H1 (cell line): ENCODE data around the gene NR3C2. TPM values are rescaled to one million over a fixed set of nuclear protein-coding genes. Genes with fewer than 3 reads are reported as not detected.

Experiments used
- CTCF ChIA-PET: fragments of 300-600 bp; sonication (Branson Sonifier 250); formaldehyde crosslinking; loops from one replicate; lab custom pipeline; 2021; ENCODE audit not compliant: partially characterized antibody; lab: Charles Lee
- POLR2A ChIA-PET: fragments of 300-600 bp; sonication (Branson Sonifier 250); formaldehyde crosslinking; loops from one replicate; lab custom pipeline; 2021; ENCODE audit warnings: inconsistent platforms; ENCODE audit not compliant: partially characterized antibody; lab: Charles Lee
- DNase-seq, 2 experiments: peaks; one replicate each; pipeline versions ENCODE4 v3.0.0 to v3.0.0-alpha.2; 2010 to 2022; ENCODE audit warnings: low spot score in 2 of 2, low read depth in 1 of 2, mixed read lengths in 1 of 2
- FAIRE-seq: peaks from 2 replicates; lab custom pipeline; 2011; peaks lifted over from hg19 to GRCh38; lab: Jason Lieb, UNC
- H2AFZ ChIP-seq: 2 replicates; pipeline ENCODE4 v1.8.1; 2012; ENCODE audit warnings: low read length, inconsistent platforms
- H2AK5ac ChIP-seq: 2 replicates; pipeline ENCODE4 v1.6.1; 2013; ENCODE audit warnings: low read depth, low read length
- H2BK120ac ChIP-seq: replicated peaks from 2 replicates; pipeline ENCODE3; 2013; ENCODE audit warnings: low read depth, low read length, inconsistent platforms
- H2BK12ac ChIP-seq: 2 replicates; pipeline ENCODE4 v1.6.1; 2013; ENCODE audit warnings: low read depth, low read length
- H2BK15ac ChIP-seq: 2 replicates; pipeline ENCODE4 v1.6.1; 2013; ENCODE audit warnings: low read length
- H2BK20ac ChIP-seq: 2 replicates; pipeline ENCODE4 v1.6.1; 2013; ENCODE audit warnings: low read length
- H2BK5ac ChIP-seq: 2 replicates; pipeline ENCODE4 v1.6.1; 2013; ENCODE audit warnings: low read depth, low read length
- H3K14ac ChIP-seq: 2 replicates; pipeline ENCODE4 v1.6.1; 2013; ENCODE audit warnings: inconsistent platforms; ENCODE audit not compliant: insufficient read length
- H3K18ac ChIP-seq: 2 replicates; pipeline ENCODE4 v1.6.1; 2013; ENCODE audit warnings: low read length; ENCODE audit errors: extremely low read depth
- H3K23ac ChIP-seq: 2 replicates; pipeline ENCODE4 v1.6.1; 2013; ENCODE audit warnings: inconsistent platforms; ENCODE audit not compliant: insufficient read length
- H3K23me2 ChIP-seq: 2 replicates; pipeline ENCODE4 v1.6.1; 2013; ENCODE audit warnings: low read depth, low read length
- H3K27ac ChIP-seq: 2 replicates; pipeline ENCODE4 v1.6.1; 2011; ENCODE audit warnings: low read depth, low read length, inconsistent platforms
- H3K27me3 ChIP-seq, 4 experiments: replicated peaks in 1 of 4; 1 replicate in 1 of 4; 2 replicates in 3 of 4; pipeline versions ENCODE4 v1.6.1 to v1.8.1; 2011 to 2013; ENCODE audit warnings: low read length in 3 of 4, mild to moderate bottlenecking in 3 of 4, inconsistent platforms in 2 of 4, mixed read lengths in 2 of 4, moderate library complexity in 1 of 4; ENCODE audit not compliant: control insufficient read depth in 3 of 4, insufficient read depth in 3 of 4; ENCODE audit errors: extremely low read depth in 1 of 4
- H3K36me3 ChIP-seq, 4 experiments: 2 replicates each; pipeline versions ENCODE4 v1.6.1 to v1.8.1; 2011 to 2013; ENCODE audit warnings: mild to moderate bottlenecking in 4 of 4, low read length in 3 of 4, moderate library complexity in 2 of 4, control low read depth in 1 of 4, inconsistent platforms in 1 of 4; ENCODE audit not compliant: insufficient read depth in 4 of 4, control insufficient read depth in 2 of 4
- H3K4ac ChIP-seq: replicated peaks from 2 replicates; pipeline ENCODE3; 2013; ENCODE audit warnings: low read length, low read depth, mixed read lengths, inconsistent platforms; ENCODE audit not compliant: insufficient read length
- H3K4me1 ChIP-seq, 4 experiments: replicated peaks in 1 of 4; 1 replicate in 1 of 4; 2 replicates in 3 of 4; pipeline versions ENCODE4 v1.6.1 to v1.8.1; 2011 to 2013; ENCODE audit warnings: low read length in 3 of 4, inconsistent platforms in 2 of 4, mixed read lengths in 1 of 4; ENCODE audit not compliant: insufficient read depth in 4 of 4, control insufficient read depth in 3 of 4
- H3K4me2 ChIP-seq, 2 experiments: 2 replicates each; pipeline versions ENCODE4 v1.6.1 to v1.8.1; 2011 to 2013; ENCODE audit warnings: low read depth in 2 of 2, low read length in 2 of 2, control low read depth in 1 of 2, inconsistent platforms in 1 of 2, mild to moderate bottlenecking in 1 of 2; ENCODE audit not compliant: insufficient read depth in 1 of 2
- H3K4me3 ChIP-seq, 4 experiments: fragments of 200-600, 300-600 bp in 1 of 4; sonication (generic), shearing (Covaris generic), sonication (Bioruptor Twin) in 1 of 4; 2 replicates each; pipeline versions ENCODE4 v1.5.1 to v1.8.1; 2011 to 2016; ENCODE audit warnings: low read length in 4 of 4, low read depth in 3 of 4, control low read depth in 2 of 4, inconsistent platforms in 2 of 4, mild to moderate bottlenecking in 2 of 4, mixed read lengths in 1 of 4, moderate library complexity in 1 of 4; ENCODE audit not compliant: insufficient read depth in 2 of 4; ENCODE audit errors: extremely low read depth in 1 of 4
- H3K56ac ChIP-seq: replicated peaks from 2 replicates; pipeline ENCODE3; 2013; ENCODE audit warnings: low read depth, mild to moderate bottlenecking, mixed read lengths, low read length, inconsistent platforms; ENCODE audit not compliant: insufficient read length
- H3K79me1 ChIP-seq: 2 replicates; pipeline ENCODE4 v1.6.1; 2013; ENCODE audit warnings: low read depth, low read length, control low read depth
- H3K79me2 ChIP-seq, 2 experiments: 2 replicates each; pipeline versions ENCODE4 v1.6.1 to v1.8.1; 2012 to 2013; ENCODE audit warnings: low read length in 2 of 2, mild to moderate bottlenecking in 2 of 2, inconsistent platforms in 1 of 2; ENCODE audit not compliant: insufficient read depth in 2 of 2, control insufficient read depth in 1 of 2
- H3K9ac ChIP-seq, 4 experiments: replicated peaks in 1 of 4; 1 replicate in 1 of 4; 2 replicates in 3 of 4; pipeline versions ENCODE4 v1.6.1 to v1.8.1; 2011 to 2013; ENCODE audit warnings: low read depth in 3 of 4, low read length in 3 of 4, control low read depth in 2 of 4, mild to moderate bottlenecking in 2 of 4, moderate library complexity in 2 of 4, inconsistent platforms in 1 of 4; ENCODE audit errors: extremely low read depth in 1 of 4
- H3K9me3 ChIP-seq, 2 experiments: 2 replicates each; pipeline versions ENCODE4 v1.6.1 to v1.8.1; 2012 to 2013; ENCODE audit warnings: mild to moderate bottlenecking in 2 of 2, moderate library complexity in 2 of 2, control low read depth in 1 of 2, inconsistent platforms in 1 of 2, low read depth in 1 of 2, low read length in 1 of 2, mixed read lengths in 1 of 2; ENCODE audit not compliant: insufficient read depth in 2 of 2
- H4K20me1 ChIP-seq, 2 experiments: replicated peaks in 1 of 2; 2 replicates each; pipeline versions ENCODE3 to v1.8.1; 2011 to 2013; ENCODE audit warnings: inconsistent platforms in 2 of 2, low read length in 2 of 2, mild to moderate bottlenecking in 1 of 2; ENCODE audit not compliant: insufficient read depth in 2 of 2, control insufficient read depth in 1 of 2
- H4K5ac ChIP-seq: 2 replicates; pipeline ENCODE4 v1.6.1; 2013; ENCODE audit warnings: low read length, low read depth, mixed read lengths, inconsistent platforms; ENCODE audit not compliant: insufficient read length
- H4K8ac ChIP-seq: 2 replicates; pipeline ENCODE4 v1.8.0; 2013; ENCODE audit warnings: mild to moderate bottlenecking, moderate library complexity, low read length, inconsistent platforms; ENCODE audit not compliant: insufficient read depth; ENCODE audit errors: extremely low read depth
- H4K91ac ChIP-seq: replicated peaks from 2 replicates; pipeline ENCODE3; 2013; ENCODE audit warnings: low read length, mixed read lengths, inconsistent platforms; ENCODE audit not compliant: insufficient read length
- BACH1 ChIP-seq: IDR thresholded peaks from 2 replicates; pipeline ENCODE4 v1.6.1; 2012; ENCODE audit warnings: low read length, improper control_type of control experiment
- E2F6 ChIP-seq: IDR thresholded peaks from 2 replicates; pipeline ENCODE4 v1.6.1; 2012; ENCODE audit warnings: inconsistent platforms
- EZH2 ChIP-seq: fragments of 200-600 bp; sonication (generic); IDR thresholded peaks from 2 replicates; pipeline ENCODE4 v1.7.1; 2012; ENCODE audit warnings: low read depth, mild to moderate bottlenecking, moderate library complexity, low read length, inconsistent platforms; ENCODE audit not compliant: severe bottlenecking
- GTF2F1 ChIP-seq: IDR thresholded peaks from 2 replicates; pipeline ENCODE4 v1.6.1; 2012; ENCODE audit warnings: low read depth, low read length, improper control_type of control experiment, borderline replicate concordance
- HDAC2 ChIP-seq, 2 experiments: fragments of 300-600 bp in 1 of 2; sonication (generic) in 1 of 2; IDR thresholded peaks; 2 replicates each; pipeline ENCODE4 v1.6.1; 2011 to 2012; ENCODE audit warnings: low read depth in 2 of 2, low read length in 2 of 2, mild to moderate bottlenecking in 2 of 2, moderate library complexity in 2 of 2, borderline replicate concordance in 1 of 2, inconsistent platforms in 1 of 2
- JUND ChIP-seq: IDR thresholded peaks from 2 replicates; pipeline ENCODE4 v1.6.1; 2011; ENCODE audit warnings: mild to moderate bottlenecking, improper control_type of control experiment, low read length
- PHF8 ChIP-seq: fragments of 200-600 bp; sonication (generic); conservative IDR thresholded peaks from 2 replicates; pipeline ENCODE4 v1.7.1; 2012; ENCODE audit warnings: low read depth, mild to moderate bottlenecking, inconsistent platforms, low read length, moderate library complexity
- POLR2AphosphoS5 ChIP-seq: IDR thresholded peaks from 2 replicates; pipeline ENCODE4 v1.6.1; 2011; ENCODE audit warnings: low read depth, low read length
- RNF2 ChIP-seq: fragments of 200-900, 300-1000 bp; sonication (generic); IDR thresholded peaks from 2 replicates; pipeline ENCODE4 v1.7.1; 2016; ENCODE audit warnings: borderline replicate concordance, low read depth, mild to moderate bottlenecking, antibody characterized with exemption, low read length; ENCODE audit not compliant: poor library complexity, severe bottlenecking; ENCODE audit errors: missing control alignments
- SAP30 ChIP-seq: fragments of 300-600 bp; sonication (generic); IDR thresholded peaks from 2 replicates; pipeline ENCODE4 v1.7.1; 2012; ENCODE audit warnings: low read length, moderate library complexity, mild to moderate bottlenecking, inconsistent platforms; ENCODE audit not compliant: insufficient read depth, insufficient replicate concordance
- SIN3A ChIP-seq, 2 experiments: IDR thresholded peaks in 1 of 2; conservative IDR thresholded peaks in 1 of 2; 2 replicates each; pipeline ENCODE4 v1.6.1; 2011 to 2012; ENCODE audit warnings: low read length in 2 of 2, improper control_type of control experiment in 1 of 2, low read depth in 1 of 2, mild to moderate bottlenecking in 1 of 2
- SP1 ChIP-seq: IDR thresholded peaks from 2 replicates; pipeline ENCODE4 v1.6.1; 2011; ENCODE audit warnings: low read depth, low read length
- SP2 ChIP-seq: IDR thresholded peaks from 2 replicates; pipeline ENCODE4 v1.6.1; 2012; ENCODE audit warnings: mild to moderate bottlenecking, low read length, inconsistent platforms
- TBP ChIP-seq: IDR thresholded peaks from 2 replicates; pipeline ENCODE4 v1.6.1; 2011; ENCODE audit warnings: low read depth, low read length, improper control_type of control experiment
- ZNF274 ChIP-seq: IDR thresholded peaks from 2 replicates; pipeline ENCODE4 v1.7.0; 2012; ENCODE audit warnings: low read length, borderline replicate concordance; ENCODE audit errors: extremely low read depth
- polyA plus RNA-seq, 7 experiments: library from polyadenylated mRNA; depleted of rRNA in 3 of 7; stranded (reverse) in 5 of 7; unstranded in 2 of 7; fragments of >200 nt in 5 of 7; fragments of 200-250 nt in 2 of 7; gene quantifications; 1 replicate in 5 of 7; 2 replicates in 1 of 7; 4 replicates in 1 of 7; pipeline versions ENCODE4 v1.2.1 to v1.2.3, GENCODE V29; 2011 to 2013; ENCODE audit warnings: missing spikeins in 2 of 7, mixed read lengths in 2 of 7
- total RNA-seq: library from RNA; stranded (reverse); fragmentation: NEBNext Ultra II Directional; extraction: Animal tissue kit (Norgen Biotek cat#: 25700); gene quantifications from 2 replicates; pipeline ENCODE4 v1.2.1, GENCODE V29; 2021

Gene NR3C2
- total and polyA plus RNA-seq, 2 of the 8 experiments (the other 6 are each of a cell fraction or from before 2014, with no cell fraction given) = 0.80 to 3.9 TPM

- CTCF ChIA-PET = no interaction called here
- H2BK120ac ChIP-seq = no peak overlapping the region
- H3K27me3 ChIP-seq = no peaks in the 10 kb centered on the region
- no peak overlapping the region for H3K4ac ChIP-seq
- H2BK12ac ChIP-seq = no peak overlapping the region
- H3K4me1 ChIP-seq = no peaks in the 10 kb centered on the region
- H3K23me2 ChIP-seq = no peaks in the 10 kb centered on the region
- H3K4me3 ChIP-seq = no peak overlapping the region
- H3K79me1 ChIP-seq = no peaks in the 10 kb centered on the region
- no peak for FAIRE-seq
- H3K9me3 ChIP-seq = no peaks in the 10 kb centered on the region
- H3K18ac ChIP-seq = no peak overlapping the region
- H3K14ac ChIP-seq = no peak overlapping the region
- H2BK5ac ChIP-seq = no peak overlapping the region
- H3K79me2 ChIP-seq = no peaks in the 10 kb centered on the region
- no peak overlapping the region for H3K9ac ChIP-seq
- no peak overlapping the region for H2AK5ac ChIP-seq
- no peak overlapping the region for H2BK20ac ChIP-seq
- H2BK15ac ChIP-seq = no peak overlapping the region
- H2AFZ ChIP-seq = no peak overlapping the region
- DNase-seq = no peak
- no peak overlapping the region for H3K56ac ChIP-seq
- no peak overlapping the region for H3K27ac ChIP-seq
- H4K8ac ChIP-seq = no peak overlapping the region
- no peaks in the 10 kb centered on the region for H4K20me1 ChIP-seq
- POLR2A ChIA-PET = no interaction called here
- no peak overlapping the region for H4K5ac ChIP-seq
- no peak overlapping the region for H3K23ac ChIP-seq
- H4K91ac ChIP-seq = no peak overlapping the region
- H3K36me3 ChIP-seq = no peaks in the 10 kb centered on the region
- no peak overlapping the region for H3K4me2 ChIP-seq
- TF ChIP-seq EZH2 = no peak
- no peak for TF ChIP-seq SIN3A (conservative IDR thresholded peaks at IDR 0.05 in 1 of 2, IDR thresholded peaks at IDR 0.05 in 1 of 2; ENCODE audit: low read depth in 1 of 2, low read length in 2 of 2)
- no peak for TF ChIP-seq BACH1
- no peak for TF ChIP-seq JUND
- TF ChIP-seq TBP = no peak
- TF ChIP-seq ZNF274 = no peak
- no peak for TF ChIP-seq SP1
- no peak for TF ChIP-seq RNF2
- no peak for TF ChIP-seq SAP30
- TF ChIP-seq POLR2AphosphoS5 = no peak
- TF ChIP-seq SP2 = no peak
- no peak for TF ChIP-seq E2F6
- no peak for TF ChIP-seq HDAC2 (IDR thresholded peaks at IDR 0.05; ENCODE audit: borderline replicate concordance in 1 of 2, low read depth in 2 of 2, low read length in 2 of 2)
- TF ChIP-seq PHF8 = no peak
- no peak for TF ChIP-seq GTF2F1
These were observed 43.2 kb downstream of the NR3C2 start for GRCh38 chr4:148398988-148399387.
